Measurements from ENCODE around the gene USP38. TPM values are rescaled to one million over a fixed set of nuclear protein-coding genes. Genes with fewer than 3 reads are reported as not detected.
A peak's percentile ranks its signal among the peaks of the same experiment; 100 is the strongest.

USP38 gene
- polyA plus RNA-seq, 1 of the 3 experiments (the other 2 are of a cell fraction), result 4.3 TPM

- H2AFZ ChIP-seq (ENCODE audit: low read depth), result no peak overlapping the region
- H3K79me2 ChIP-seq (ENCODE audit: insufficient read depth), result no peaks in the 10 kb centered on the region
- no peaks in the 10 kb centered on the region; a peak in 1 of 4 replicates for H3K4me1 ChIP-seq (ENCODE audit: control insufficient read depth in 1 of 2, insufficient read depth in 2 of 2, low read depth in 1 of 2, low read length in 1 of 2)
- no peaks in the 10 kb centered on the region for H3K27me3 ChIP-seq (ENCODE audit: insufficient read depth)
- no peak overlapping the region for H3K9ac ChIP-seq
- H4K20me1 ChIP-seq (ENCODE audit: insufficient read depth), result no peaks in the 10 kb centered on the region
- H3K9me2 ChIP-seq, result no peaks in the 10 kb centered on the region
- no peak overlapping the region for H3K4me3 ChIP-seq (ENCODE audit: low read depth in 2 of 2, low read length in 1 of 2)
- no peak for TF ChIP-seq JUND (IDR thresholded peaks at IDR 0.05)
- no peak for TF ChIP-seq NFIC (IDR thresholded peaks at IDR 0.05; ENCODE audit: borderline replicate concordance)
- no peak for TF ChIP-seq FOSL2 (IDR thresholded peaks at IDR 0.05; ENCODE audit: borderline replicate concordance, low read depth)
- TF ChIP-seq PBX3 (IDR thresholded peaks at IDR 0.05), result no peak
- no peak for TF ChIP-seq MXI1 (IDR thresholded peaks at IDR 0.05; ENCODE audit: low read depth, low read length)
- no peak for TF ChIP-seq EZH2phosphoT487 (IDR thresholded peaks at IDR 0.05; ENCODE audit: borderline replicate concordance, low read depth)
- TF ChIP-seq GABPA (IDR thresholded peaks at IDR 0.05; ENCODE audit: low read depth), result no peak
- no peak for TF ChIP-seq CHD2 (IDR thresholded peaks at IDR 0.05; ENCODE audit: low read length, partially characterized antibody)
- H3K9me3 ChIP-seq, result no peaks in the 10 kb centered on the region
- 91% methylated on average over 1 of the region's 1 CpG for WGBS (ENCODE audit: low lambda C conversion rate)
- CTCF ChIA-PET, result no interaction called here
- H3K4me2 ChIP-seq, result no peak overlapping the region
- POLR2A ChIA-PET, result no interaction called here
- no peaks in the 10 kb centered on the region for H3K36me3 ChIP-seq (replicated peaks in 1 of 2; ENCODE audit: control insufficient read depth in 1 of 2, insufficient read depth in 2 of 2, low read length in 1 of 2)
- peaks cover 3% of the 10 kb centered on the region for H3F3A ChIP-seq (replicated peaks; ENCODE audit: insufficient read depth)
- no peak overlapping the region for H3K27ac ChIP-seq (ENCODE audit: low read depth in 2 of 2, low read length in 1 of 2)
- no peak for DNase-seq
Observed at GRCh38 chr4:143251348-143251747, 66.6 kb downstream of the USP38 start.

- Histone ChIP-seq H3K4me3 (ENCODE audit: low read depth in 2 of 2, low read length in 1 of 2) (no peak overlapping the region), H3K4me1 (ENCODE audit: control insufficient read depth in 1 of 2, insufficient read depth in 2 of 2, low read depth in 1 of 2, low read length in 1 of 2) (no peaks in the 10 kb centered on the region; a peak in 1 of 4 replicates), H3K36me3 (replicated peaks in 1 of 2; ENCODE audit: control insufficient read depth in 1 of 2, insufficient read depth in 2 of 2, low read length in 1 of 2) (no peaks in the 10 kb centered on the region), H3K27ac (ENCODE audit: low read depth in 2 of 2, low read length in 1 of 2) (no peak overlapping the region), H3K9me3 (no peaks in the 10 kb centered on the region), H3K9ac (no peak overlapping the region), H3F3A (replicated peaks; ENCODE audit: insufficient read depth) (peaks cover 3% of the 10 kb centered on the region), H3K79me2 (ENCODE audit: insufficient read depth) (no peaks in the 10 kb centered on the region), H3K9me2 (no peaks in the 10 kb centered on the region), H2AFZ (ENCODE audit: low read depth) (no peak overlapping the region), H3K27me3 (ENCODE audit: insufficient read depth) (no peaks in the 10 kb centered on the region), H3K4me2 (no peak overlapping the region), H4K20me1 (ENCODE audit: insufficient read depth) (no peaks in the 10 kb centered on the region)
- WGBS (ENCODE audit: low lambda C conversion rate), result 42% methylated on average over 1 of the region's 1 CpG
- CTCF ChIA-PET, result no interaction called here
- TF ChIP-seq PBX3 (IDR thresholded peaks at IDR 0.05) (no peak), EZH2phosphoT487 (IDR thresholded peaks at IDR 0.05; ENCODE audit: borderline replicate concordance, low read depth) (no peak), ELF1 (IDR thresholded peaks at IDR 0.05) (no peak), GATA2 (CRISPR knock-in tag; IDR thresholded peaks at IDR 0.05) (no peak), TCF12 (IDR thresholded peaks at IDR 0.05) (no peak; the same call in 1 of the 2 replicates), NFIC (IDR thresholded peaks at IDR 0.05; ENCODE audit: borderline replicate concordance) (peak; percentile 37; the same call in 1 of the 2 replicates), FOSL2 (IDR thresholded peaks at IDR 0.05; ENCODE audit: borderline replicate concordance, low read depth) (peak; percentile 74), YY1 (IDR thresholded peaks at IDR 0.05; ENCODE audit: low read depth) (no peak), JUND (IDR thresholded peaks at IDR 0.05) (peak; percentile 53; the same call in 1 of the 2 replicates), RCOR1 (IDR thresholded peaks at IDR 0.05; ENCODE audit: low read length) (no peak), CHD2 (IDR thresholded peaks at IDR 0.05; ENCODE audit: low read length, partially characterized antibody) (no peak)
- DNase-seq, result no peak
- POLR2A ChIA-PET, result no interaction called here
Observed at GRCh38 chr4:143251779-143252178, 67.1 kb downstream of the USP38 start.

All from SK-N-SH (cell line).